PC-9 (cell line): Measurements from ENCODE around the gene LGALS12.
"Not testable (repeated sequence)": the region's sequence is repeated elsewhere in the genome, so short reads cannot be mapped to it uniquely, and the experiment has no call there.

Experiments used
- CTCF ChIP-seq: fragments of 200-600 bp; sonication (generic); conservative IDR thresholded peaks from 2 replicates; pipeline ENCODE4 v1.6.1; 2017; ENCODE audit warnings: mixed run types, antibody characterized with exemption, mild to moderate bottlenecking, moderate library complexity
- EZH2 ChIP-seq: fragments of 200-600 bp; sonication (generic); IDR thresholded peaks from 2 replicates; pipeline ENCODE4 v1.8.0; 2017; ENCODE audit warnings: antibody characterized with exemption, low read depth

- TF ChIP-seq CTCF, EZH2: not testable (repeated sequence)
These were observed 23.5 kb downstream of the LGALS12 start for GRCh38 chr11:63529373-63529772.
